GM06990 (cell line): ENCODE results near the gene FASTK.
A peak's percentile ranks its signal among the peaks of the same experiment; 100 is the strongest.

Source experiments
- DNase-seq: peaks from one replicate; pipeline ENCODE4 v3.0.0-alpha.2; 2011; ENCODE audit not compliant: insufficient read length; ENCODE audit errors: extremely low read depth
- H3K27me3 ChIP-seq: replicated peaks from 2 replicates; pipeline ENCODE4 v1.6.0; 2011; ENCODE audit warnings: low read length; ENCODE audit not compliant: control insufficient read depth, insufficient read depth
- H3K36me3 ChIP-seq: 2 replicates; pipeline ENCODE4 v1.5.1; 2011; ENCODE audit warnings: low read length; ENCODE audit not compliant: control insufficient read depth, insufficient read depth
- H3K4me3 ChIP-seq: replicated peaks from 2 replicates; pipeline ENCODE4 v1.5.1; 2011; ENCODE audit warnings: low read depth, mild to moderate bottlenecking, control low read depth, low read length
- CTCF ChIP-seq: IDR thresholded peaks from 2 replicates; pipeline ENCODE4 v1.5.1; 2011; ENCODE audit warnings: low read length, control low read depth, mild to moderate bottlenecking, inconsistent platforms; ENCODE audit not compliant: insufficient read depth, poor library complexity, severe bottlenecking

The FASTK gene, protein sequence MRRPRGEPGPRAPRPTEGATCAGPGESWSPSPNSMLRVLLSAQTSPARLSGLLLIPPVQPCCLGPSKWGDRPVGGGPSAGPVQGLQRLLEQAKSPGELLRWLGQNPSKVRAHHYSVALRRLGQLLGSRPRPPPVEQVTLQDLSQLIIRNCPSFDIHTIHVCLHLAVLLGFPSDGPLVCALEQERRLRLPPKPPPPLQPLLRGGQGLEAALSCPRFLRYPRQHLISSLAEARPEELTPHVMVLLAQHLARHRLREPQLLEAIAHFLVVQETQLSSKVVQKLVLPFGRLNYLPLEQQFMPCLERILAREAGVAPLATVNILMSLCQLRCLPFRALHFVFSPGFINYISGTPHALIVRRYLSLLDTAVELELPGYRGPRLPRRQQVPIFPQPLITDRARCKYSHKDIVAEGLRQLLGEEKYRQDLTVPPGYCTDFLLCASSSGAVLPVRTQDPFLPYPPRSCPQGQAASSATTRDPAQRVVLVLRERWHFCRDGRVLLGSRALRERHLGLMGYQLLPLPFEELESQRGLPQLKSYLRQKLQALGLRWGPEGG

GRCh38 chr7:151080522-151081169 is at the start of gene FASTK:
FASTK (minus strand) TSS chr7:151080809; CDS start chr7:151080766, 43 bp downstream.
- H3K36me3 ChIP-seq: peaks cover 23% of the 10 kb centered on the region
- DNase-seq: peak; percentile 90
- H3K4me3 ChIP-seq: peak within 1 kb of the TSS; percentile 94
- H3K27me3 ChIP-seq: no peaks in the 10 kb centered on the region
- TF ChIP-seq CTCF: no peak

DNA sequence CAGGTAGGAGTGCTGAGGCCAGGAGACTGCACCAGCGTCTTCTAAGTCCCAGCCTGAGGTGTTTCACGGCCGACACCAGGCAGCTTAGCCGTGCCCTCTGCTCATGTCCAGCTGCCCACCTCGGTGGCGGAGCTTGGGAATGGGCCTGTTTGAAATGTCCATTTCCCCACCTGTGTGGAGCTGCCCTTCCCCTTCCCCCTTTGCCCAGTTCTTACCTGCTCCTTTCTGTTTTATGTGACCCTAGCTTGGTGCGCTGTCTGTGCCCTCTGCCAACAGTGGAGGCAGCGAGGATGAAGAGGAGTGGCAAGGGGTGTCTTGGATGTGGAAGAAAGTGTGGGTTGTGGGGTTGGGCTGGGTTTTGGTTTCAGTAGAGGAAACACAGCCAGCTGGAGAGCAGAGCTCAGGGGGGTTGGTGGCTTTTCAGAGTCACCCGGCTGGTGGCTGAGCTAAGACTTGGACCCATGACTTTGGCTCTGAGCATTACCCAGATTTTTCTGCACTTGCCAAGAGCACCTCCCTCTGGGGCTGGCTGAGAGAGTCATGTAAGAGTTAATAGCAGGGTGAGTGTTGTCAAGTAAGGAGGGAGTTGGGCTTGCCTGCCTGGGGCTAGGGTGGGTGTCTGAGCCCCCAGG is 49.5 kb upstream of the FASTK start:
- no peak for TF ChIP-seq CTCF
- no peak for DNase-seq
- H3K36me3 ChIP-seq: peaks cover 13% of the 10 kb centered on the region

DNA sequence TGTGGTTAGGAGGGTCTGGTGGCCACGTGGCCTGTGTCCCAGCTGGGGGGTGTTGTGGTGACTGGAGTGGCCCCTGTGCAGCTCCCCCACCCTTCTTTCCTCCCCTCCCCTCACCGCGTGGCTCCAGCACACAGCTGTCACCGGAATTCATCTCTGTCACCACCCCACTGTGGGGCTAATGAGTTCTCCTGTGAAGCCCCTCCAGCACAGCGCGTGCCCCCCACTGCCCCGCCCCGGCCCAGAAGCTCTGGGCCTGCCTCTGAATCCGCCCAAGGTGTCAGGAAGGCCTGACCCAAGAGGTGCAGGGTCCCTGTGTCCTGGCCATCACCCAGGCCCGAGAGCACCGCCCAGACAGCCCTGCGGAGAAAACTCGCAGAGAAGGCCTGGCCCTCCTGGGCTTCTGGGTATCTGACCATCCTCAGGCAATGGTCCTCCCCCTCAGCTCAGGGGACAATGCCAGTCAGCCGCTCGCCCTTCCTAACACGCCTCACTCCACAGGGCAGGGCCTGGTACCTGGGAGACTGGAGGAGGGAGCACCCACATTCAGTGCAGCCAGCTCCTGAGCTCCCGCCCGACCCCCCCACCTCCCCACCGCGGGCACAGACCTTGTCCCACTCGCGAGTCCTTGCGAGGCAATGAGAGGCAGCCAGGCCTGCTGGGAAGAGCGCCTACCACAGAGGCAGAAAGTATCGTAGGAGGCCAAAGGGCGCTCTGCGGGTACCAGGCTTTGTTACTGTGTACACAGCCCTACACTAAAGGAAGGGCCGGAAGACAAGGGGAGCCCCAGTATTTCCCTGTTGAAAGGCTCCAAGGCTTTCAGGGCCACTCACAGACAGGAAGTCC is 48.7 kb upstream of the FASTK start:
- TF ChIP-seq CTCF: no peak
- Histone ChIP-seq H3K27me3 (no peaks in the 10 kb centered on the region), H3K36me3 (peaks cover 11% of the 10 kb centered on the region), H3K4me3 (no peak overlapping the region)
- no peak for DNase-seq

More for the DNA sequence above, 49.5 kb upstream of the FASTK start:
- Histone ChIP-seq H3K27me3 (no peaks in the 10 kb centered on the region), H3K4me3 (no peak overlapping the region)

DNA sequence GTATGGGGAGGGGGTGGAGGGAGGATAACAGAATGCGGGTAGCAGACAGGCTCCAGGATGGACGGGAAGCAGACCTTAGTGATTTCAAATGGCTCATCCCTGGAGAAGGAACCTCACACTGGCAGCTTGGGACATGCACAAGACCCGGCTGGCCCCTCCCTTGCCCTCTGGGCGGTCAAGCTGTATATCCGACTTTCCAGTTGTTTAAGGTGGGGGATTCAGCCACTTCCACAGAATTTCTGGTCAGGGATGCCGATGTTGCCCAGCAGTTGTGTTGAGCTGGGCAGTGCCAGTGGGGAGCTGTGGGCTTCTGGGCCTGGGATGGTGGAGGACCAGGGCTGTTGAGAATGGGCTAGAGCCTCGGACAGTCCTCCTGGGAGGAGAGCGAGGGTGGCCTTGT is 48.1 kb upstream of the FASTK start:
- H3K36me3 ChIP-seq: peaks cover 10% of the 10 kb centered on the region

More for the DNA sequence above, 48.1 kb upstream of the FASTK start:
- Histone ChIP-seq H3K4me3 (no peak overlapping the region), H3K27me3 (no peaks in the 10 kb centered on the region)
- DNase-seq: no peak
- TF ChIP-seq CTCF: no peak
